AG04450 (cell line): Measurements from ENCODE around the gene GHITM. TPM values are rescaled to one million over a fixed set of nuclear protein-coding genes. Genes with fewer than 3 reads are reported as not detected.
"Not testable (repeated sequence)": the region's sequence is repeated elsewhere in the genome, so short reads cannot be mapped to it uniquely, and the experiment has no call there.

Experiments used
- CTCF ChIA-PET: fragments of 300-600, 350-600 bp; formaldehyde crosslinking; extraction: SDS; loops from one replicate; lab custom pipeline; 2022; ENCODE audit warnings: antibody characterized with exemption, inconsistent platforms; lab: Charles Lee
- POLR2A ChIA-PET: fragments of 350-600 bp; formaldehyde crosslinking; extraction: SDS; loops from one replicate; lab custom pipeline; 2021; ENCODE audit warnings: antibody characterized with exemption, inconsistent platforms; lab: Yijun Ruan, JAX
- DNase-seq: peaks from one replicate; pipeline ENCODE4 v3.0.0-alpha.2; 2011; ENCODE audit warnings: low read depth, low spot score
- H3K27ac ChIP-seq: one replicate; pipeline ENCODE4 v1.5.1; 2012; ENCODE audit warnings: low read depth, low read length, control low read depth
- H3K27me3 ChIP-seq: one replicate; pipeline ENCODE4 v1.6.0; 2012; ENCODE audit warnings: low read length; ENCODE audit not compliant: control insufficient read depth, insufficient read depth
- H3K4me3 ChIP-seq: 2 replicates; pipeline ENCODE4 v1.5.1; 2011; ENCODE audit warnings: mild to moderate bottlenecking, low read depth, low read length, control low read depth
- H3K9me3 ChIP-seq: 2 replicates; pipeline ENCODE4 v1.5.1; 2012; ENCODE audit warnings: low read length; ENCODE audit not compliant: control insufficient read depth, insufficient read depth
- polyA plus RNA-seq: library from polyadenylated mRNA; depleted of rRNA; stranded (reverse); fragments of >200 nt; gene quantifications from 2 replicates; pipeline ENCODE4 v1.2.3, GENCODE V29; 2011
- TF ChIP-seq, protein P1 (sequence below): IDR thresholded peaks from 2 replicates; pipeline ENCODE4 v1.5.1; 2011; ENCODE audit warnings: low read depth, low read length, control low read depth, inconsistent platforms

Gene GHITM
- polyA plus RNA-seq, 1 experiment, result 227 TPM

DNA sequence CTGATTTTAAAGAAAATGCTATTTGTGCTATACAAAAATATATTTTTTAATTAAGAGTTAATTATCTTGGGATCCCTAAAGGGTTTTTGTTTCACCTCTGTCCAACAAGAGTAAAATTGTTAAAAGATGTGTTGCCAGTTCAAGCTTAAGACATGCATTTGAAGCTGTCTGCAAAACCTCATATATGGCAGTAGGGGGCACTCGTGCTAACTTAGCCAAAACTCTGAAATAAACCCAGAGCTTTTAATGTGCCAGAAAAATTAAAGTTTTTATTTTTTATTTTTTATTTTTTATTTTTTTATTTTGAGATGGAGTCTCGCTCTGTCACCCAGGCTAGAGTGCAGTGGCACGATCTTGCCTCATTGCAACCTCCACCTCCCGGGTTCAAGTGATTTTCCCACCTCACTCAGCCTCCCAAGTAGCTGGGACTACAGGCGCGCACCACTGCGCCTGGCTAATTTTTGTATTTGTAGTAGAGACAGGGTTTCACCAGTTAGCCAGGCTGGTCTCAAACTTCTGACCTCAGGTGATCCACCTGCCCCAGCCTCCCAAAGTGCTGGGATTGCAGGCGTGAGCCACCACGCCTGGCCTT, 8.8 kb downstream of the GHITM start:
- H3K27me3 ChIP-seq, DNase-seq, H3K4me3 ChIP-seq, H3K9me3 ChIP-seq, H3K27ac ChIP-seq, POLR2A ChIA-PET: not testable (repeated sequence)
- TF ChIP-seq, protein P1, sequence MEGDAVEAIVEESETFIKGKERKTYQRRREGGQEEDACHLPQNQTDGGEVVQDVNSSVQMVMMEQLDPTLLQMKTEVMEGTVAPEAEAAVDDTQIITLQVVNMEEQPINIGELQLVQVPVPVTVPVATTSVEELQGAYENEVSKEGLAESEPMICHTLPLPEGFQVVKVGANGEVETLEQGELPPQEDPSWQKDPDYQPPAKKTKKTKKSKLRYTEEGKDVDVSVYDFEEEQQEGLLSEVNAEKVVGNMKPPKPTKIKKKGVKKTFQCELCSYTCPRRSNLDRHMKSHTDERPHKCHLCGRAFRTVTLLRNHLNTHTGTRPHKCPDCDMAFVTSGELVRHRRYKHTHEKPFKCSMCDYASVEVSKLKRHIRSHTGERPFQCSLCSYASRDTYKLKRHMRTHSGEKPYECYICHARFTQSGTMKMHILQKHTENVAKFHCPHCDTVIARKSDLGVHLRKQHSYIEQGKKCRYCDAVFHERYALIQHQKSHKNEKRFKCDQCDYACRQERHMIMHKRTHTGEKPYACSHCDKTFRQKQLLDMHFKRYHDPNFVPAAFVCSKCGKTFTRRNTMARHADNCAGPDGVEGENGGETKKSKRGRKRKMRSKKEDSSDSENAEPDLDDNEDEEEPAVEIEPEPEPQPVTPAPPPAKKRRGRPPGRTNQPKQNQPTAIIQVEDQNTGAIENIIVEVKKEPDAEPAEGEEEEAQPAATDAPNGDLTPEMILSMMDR, result peak; percentile 78
- CTCF ChIA-PET, result interaction anchor here (0.6 to 3.5 kb wide), 20 partner anchors 9 to 428 kb away, joined by 3 to 53 read pairs (median 4); partner anchors contain the start of gene GHITM

DNA sequence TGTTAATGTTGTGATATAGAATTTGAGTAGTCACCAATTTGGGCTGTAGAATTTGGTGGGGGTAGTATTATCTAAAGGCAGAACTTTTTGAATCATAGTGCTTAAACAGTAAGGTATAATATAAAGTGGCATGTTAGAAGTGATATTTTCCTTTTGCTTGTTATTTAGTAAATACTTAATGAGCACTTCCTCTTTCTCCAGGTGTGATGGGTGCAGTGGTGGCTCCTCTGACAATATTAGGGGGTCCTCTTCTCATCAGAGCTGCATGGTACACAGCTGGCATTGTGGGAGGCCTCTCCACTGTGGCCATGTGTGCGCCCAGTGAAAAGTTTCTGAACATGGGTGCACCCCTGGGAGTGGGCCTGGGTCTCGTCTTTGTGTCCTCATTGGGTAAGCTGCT, 10.5 kb downstream of the GHITM start:
- TF ChIP-seq, protein P1, result no peak
- Histone ChIP-seq H3K9me3 (no peaks in the 10 kb centered on the region), H3K27ac (no peak overlapping the region), H3K4me3 (no peak overlapping the region), H3K27me3 (no peaks in the 10 kb centered on the region)
- no peak for DNase-seq
- POLR2A ChIA-PET, result no interaction called here
- CTCF ChIA-PET, result interaction anchor here (0.9 to 3.5 kb wide), 3 partner anchors 59 to 388 kb away, joined by 3 to 53 read pairs (median 8); no protein-coding TSS in a partner anchor

DNA sequence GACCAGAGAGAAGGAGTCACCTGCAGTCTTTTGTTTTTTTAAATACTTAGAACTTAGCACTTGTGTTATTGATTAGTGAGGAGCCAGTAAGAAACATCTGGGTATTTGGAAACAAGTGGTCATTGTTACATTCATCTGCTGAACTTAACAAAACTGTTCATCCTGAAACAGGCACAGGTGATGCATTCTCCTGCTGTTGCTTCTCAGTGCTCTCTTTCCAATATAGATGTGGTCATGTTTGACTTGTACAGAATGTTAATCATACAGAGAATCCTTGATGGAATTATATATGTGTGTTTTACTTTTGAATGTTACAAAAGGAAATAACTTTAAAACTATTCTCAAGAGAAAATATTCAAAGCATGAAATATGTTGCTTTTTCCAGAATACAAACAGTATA, 13.5 kb downstream of the GHITM start:
- CTCF ChIA-PET, result interaction anchor here (1.6 kb wide), 1 partner anchor 385 kb away, joined by 3 read pairs; no protein-coding TSS in a partner anchor
- TF ChIP-seq, protein P1, result no peak

DNA sequence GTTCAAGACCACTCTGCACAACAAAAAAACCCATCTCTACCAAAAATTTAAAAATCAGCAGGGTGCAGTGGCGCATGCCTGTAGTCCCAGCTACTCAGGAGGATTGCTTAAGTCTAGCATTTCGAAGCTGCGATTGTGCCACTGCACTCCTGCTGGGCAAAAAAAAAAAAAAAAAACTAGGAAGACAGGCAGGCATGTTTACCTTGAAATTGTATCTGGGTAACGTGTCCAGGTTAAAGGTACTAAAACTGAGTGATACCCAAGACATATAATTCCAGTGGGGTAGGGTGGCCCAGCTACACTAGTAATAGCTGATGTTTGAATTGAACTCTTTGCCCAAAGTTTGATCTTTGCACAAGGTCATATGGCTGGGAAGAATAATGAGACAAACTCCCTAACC, 16.2 kb downstream of the GHITM start:
- TF ChIP-seq, protein P1, result no peak
- H3K27ac ChIP-seq, result no peak overlapping the region
- no peaks in the 10 kb centered on the region for H3K9me3 ChIP-seq
- POLR2A ChIA-PET, result no interaction called here
- H3K4me3 ChIP-seq, result no peak overlapping the region
- no peak for DNase-seq
- CTCF ChIA-PET, result interaction anchor here (0.8 to 1.0 kb wide), 2 partner anchors 15 to 382 kb away, joined by 4 to 5 read pairs; no protein-coding TSS in a partner anchor
- no peaks in the 10 kb centered on the region for H3K27me3 ChIP-seq

More for the DNA sequence above, 13.5 kb downstream of the GHITM start:
- POLR2A ChIA-PET, result no interaction called here
- Histone ChIP-seq H3K9me3 (no peaks in the 10 kb centered on the region), H3K27ac (no peak overlapping the region), H3K27me3 (no peaks in the 10 kb centered on the region), H3K4me3 (no peak overlapping the region)
- DNase-seq, result no peak

DNA sequence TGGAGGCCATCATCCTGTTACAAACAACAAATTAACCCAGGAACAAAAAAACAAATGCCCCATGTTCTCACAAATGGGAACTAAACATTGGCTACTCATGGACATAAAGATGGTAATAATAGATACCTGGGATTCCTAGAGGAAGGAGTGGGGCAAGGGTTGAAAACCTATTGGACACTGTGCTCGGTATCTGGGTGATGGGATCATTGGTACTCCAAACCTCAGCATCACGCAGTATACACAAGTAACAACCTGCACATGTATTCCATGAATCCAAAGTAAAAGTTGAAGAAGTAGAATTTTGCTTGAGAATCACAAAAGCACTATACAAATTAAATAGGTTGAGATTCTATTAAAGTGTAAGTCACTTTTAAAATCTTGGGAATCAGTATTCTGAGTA, 16.7 kb downstream of the GHITM start:
- Histone ChIP-seq H3K27me3 (no peaks in the 10 kb centered on the region), H3K4me3 (no peak overlapping the region), H3K9me3 (no peaks in the 10 kb centered on the region), H3K27ac (no peak overlapping the region)
- TF ChIP-seq, protein P1, result no peak
- no peak for DNase-seq
- POLR2A ChIA-PET, result no interaction called here
- CTCF ChIA-PET, result interaction anchor here (0.8 to 2.0 kb wide), 3 partner anchors 8 to 381 kb away, joined by 3 to 9 read pairs (median 5); no protein-coding TSS in a partner anchor
